ENCODE measurements around the gene NIN.
"Not testable (repeated sequence)": the region's sequence is repeated elsewhere in the genome, so short reads cannot be mapped to it uniquely, and the experiment has no call there.

- not testable (repeated sequence) for TF ChIP-seq CTCF (conservative IDR thresholded peaks at IDR 0.05 in 1 of 2, IDR thresholded peaks at IDR 0.05 in 1 of 2; ENCODE audit: extremely low read depth in 1 of 2, insufficient read depth in 1 of 2, low read depth in 1 of 2, low read length in 2 of 2); EZH2 (IDR thresholded peaks at IDR 0.05; ENCODE audit: borderline replicate concordance, low read length)
Observed at GRCh38 chr14:50815058-50815457, 15.9 kb downstream of the NIN start.

Data from mammary epithelial cell (primary cell).